GM19467 (cell line): ENCODE measurements around the gene IL1R2.
"Not testable (repeated sequence)": the region's sequence is repeated elsewhere in the genome, so short reads cannot be mapped to it uniquely, and the experiment has no call there.

ENCODE experiments used
- ATAC-seq: cut with Tn5 transposase; IDR thresholded peaks from one replicate; pipeline ENCODE4 v1.9.1; 2021; ENCODE audit warnings: mild to moderate bottlenecking, moderate library complexity; ENCODE audit not compliant: unreplicated experiment

IL1R2 gene

GRCh38 chr2:101995804-101996203, 4.0 kb downstream of the IL1R2 start:
- no peak for ATAC-seq

- ATAC-seq, result no peak
Observed at GRCh38 chr2:101998556-101998895, 6.8 kb downstream of the IL1R2 start.

GRCh38 chr2:101998896-101999789, 7.4 kb downstream of the IL1R2 start:
- no peak for ATAC-seq

- ATAC-seq, result no peak
Observed at GRCh38 chr2:102000012-102000411, 8.3 kb downstream of the IL1R2 start.

DNA sequence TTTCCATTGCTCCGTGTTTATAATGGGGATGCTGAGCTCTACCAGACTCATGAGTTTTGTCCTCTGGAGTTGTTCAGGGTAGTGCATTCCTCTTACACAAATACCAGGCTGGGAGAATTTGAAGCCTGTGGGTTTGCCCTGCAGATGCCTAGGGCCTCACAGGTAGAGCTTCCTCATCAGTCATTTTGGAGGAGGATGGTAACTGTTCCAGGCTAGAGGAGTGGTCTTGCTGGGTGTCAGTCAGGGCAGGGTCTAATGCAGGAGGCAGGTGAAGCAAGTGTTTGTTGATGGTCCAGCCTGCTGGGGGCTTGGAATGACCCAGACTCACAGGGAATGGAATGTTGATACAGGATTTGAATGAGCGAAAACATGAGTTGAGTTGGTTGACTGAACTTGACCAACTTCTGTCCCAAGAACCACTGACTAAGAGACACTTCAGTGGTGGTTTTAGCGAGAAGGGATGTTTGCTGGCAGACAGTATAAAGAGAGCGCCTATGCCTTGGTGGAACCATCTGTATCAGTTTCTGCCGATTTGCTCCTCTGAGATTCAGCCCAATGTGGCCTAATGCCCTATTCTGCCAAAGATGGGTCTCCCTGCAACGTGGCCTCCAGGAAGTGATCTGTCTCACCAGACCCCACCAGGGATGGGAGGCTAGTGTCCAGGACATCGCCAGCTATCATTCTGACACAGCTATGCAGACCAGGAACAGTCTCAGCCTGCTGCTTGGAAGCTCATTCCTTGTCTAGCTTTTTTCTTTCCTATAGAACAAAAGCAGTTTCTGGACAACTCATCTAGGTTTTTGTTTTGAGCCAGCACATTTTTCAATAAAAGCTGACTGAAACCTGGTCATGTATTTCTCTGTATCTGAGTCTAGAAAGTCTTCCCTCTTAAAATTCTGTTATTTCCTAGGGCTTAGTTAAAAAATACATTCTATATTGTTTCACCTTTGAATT, 9.3 kb downstream of the IL1R2 start:
- no peak for ATAC-seq

DNA sequence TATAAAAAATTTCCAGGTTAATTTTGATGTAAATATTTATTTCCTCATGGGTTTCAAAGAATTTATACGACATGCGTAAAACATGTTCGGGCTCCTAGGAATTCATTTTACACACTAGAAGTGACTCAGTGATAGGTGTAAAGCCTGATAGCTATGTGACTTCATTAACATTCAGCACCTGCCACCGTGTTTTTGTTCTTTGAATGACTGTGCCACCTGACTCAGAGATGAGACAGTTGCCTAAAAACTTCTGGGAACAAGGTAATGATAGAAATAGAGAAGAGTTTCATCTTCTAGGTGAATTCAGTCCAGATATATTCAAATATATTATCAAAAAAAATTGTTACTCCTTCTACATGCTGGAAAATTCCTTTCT, 10.0 kb downstream of the IL1R2 start:
- no peak for ATAC-seq

- ATAC-seq, result no peak
Observed at GRCh38 chr2:102002228-102002627, 10.5 kb downstream of the IL1R2 start.

DNA sequence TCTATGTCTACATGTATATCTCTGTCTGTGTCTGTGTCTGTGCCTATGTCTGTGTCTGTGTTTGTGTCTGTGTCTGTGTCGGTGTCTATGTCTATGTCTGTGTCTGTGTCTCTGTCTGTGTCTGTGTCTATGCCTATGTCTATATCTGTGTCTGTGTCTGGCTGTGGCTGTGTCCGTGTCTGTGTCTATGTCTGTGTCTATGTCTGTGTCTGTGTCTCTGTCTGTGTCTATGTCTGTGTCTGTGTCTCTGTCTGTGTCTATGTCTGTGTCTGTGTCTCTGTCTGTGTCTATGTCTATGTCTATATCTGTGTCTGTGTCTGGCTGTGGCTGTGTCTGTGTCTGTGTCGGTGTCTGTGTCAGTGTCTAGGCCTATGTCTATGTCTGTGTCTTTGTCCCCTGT, 11.1 kb downstream of the IL1R2 start:
- ATAC-seq, result not testable (repeated sequence)

DNA sequence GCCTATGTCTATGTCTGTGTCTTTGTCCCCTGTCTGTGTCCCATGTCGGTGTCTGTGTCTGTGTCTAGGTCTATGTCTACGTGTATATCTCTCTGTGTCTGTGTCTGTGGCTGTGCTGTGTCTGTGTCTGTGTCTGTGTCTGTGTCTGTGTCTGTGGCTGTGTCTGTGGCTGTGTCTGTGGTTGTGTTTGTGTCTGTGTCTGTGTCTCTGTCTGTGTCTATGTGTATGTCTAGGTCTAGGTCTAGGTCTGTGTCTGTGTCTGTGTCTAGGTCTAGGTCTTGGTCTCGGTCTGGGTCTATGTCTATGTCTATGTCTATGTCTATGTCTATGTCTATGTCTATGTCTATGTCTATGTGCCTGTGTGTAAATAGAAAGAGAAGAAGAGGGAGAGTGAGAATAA, 11.9 kb downstream of the IL1R2 start:
- no peak for ATAC-seq

DNA sequence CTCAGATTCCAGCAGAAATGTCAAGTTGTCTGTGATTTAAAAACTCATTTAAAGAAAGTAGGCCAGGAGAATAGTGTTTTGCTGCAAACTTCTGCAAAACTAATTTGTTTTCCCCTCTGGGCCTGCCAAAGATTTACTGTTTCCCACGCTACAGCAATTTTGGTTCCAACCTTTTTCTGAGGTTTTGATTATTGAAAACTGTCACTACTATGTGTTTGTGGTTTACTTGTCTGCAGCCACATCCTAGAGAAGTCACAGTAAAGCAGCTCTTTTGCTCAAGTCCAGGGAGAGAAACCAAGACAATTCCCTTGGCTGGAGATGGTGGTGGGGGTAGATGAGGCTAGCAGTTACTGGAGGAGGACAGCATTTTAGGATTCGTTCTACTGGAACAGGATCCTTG, 12.8 kb downstream of the IL1R2 start:
- no peak for ATAC-seq

GRCh38 chr2:102005449-102005848, 13.7 kb downstream of the IL1R2 start:
- ATAC-seq, result no peak

DNA sequence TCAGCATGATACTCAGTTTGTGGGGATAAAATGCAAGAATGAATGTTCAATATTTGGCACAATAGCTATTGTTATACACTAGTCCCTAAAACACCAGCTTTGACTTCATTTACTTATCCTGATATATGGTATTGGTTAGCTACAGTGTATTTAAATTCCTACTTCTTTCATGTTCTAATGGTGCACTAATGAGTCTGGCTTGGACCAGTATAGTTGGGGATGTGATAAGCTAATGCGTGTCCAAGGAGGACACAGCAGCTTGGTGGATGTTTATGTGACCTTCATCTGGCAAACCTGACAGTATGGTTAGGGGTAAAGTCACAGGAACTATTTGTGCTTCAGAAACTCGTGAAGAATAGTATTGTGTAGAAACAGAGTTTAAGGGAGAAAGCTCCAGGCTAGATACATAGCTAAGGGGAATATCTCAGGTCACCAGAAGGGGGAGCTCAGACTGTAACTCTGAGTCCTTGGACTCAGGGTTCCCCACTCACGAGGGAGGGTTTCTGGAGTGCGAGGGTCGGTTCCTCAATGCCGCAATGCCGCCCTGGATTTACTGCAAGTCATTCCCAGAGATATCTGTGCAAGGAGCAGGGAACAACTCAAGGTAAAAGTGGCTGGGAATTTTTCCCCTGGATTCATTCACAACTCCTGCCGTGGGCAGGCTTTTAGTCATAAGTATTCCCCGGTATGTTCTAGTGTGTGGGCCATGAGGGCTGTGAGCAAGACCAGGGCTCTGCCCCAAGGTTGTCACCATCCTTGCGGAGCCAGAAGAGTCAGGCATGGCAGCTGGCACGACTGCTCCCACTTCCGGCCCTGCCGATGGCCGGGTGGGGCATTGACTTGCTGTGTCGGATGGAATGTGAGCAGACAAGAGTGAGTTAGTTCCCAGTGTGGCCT, 14.5 kb downstream of the IL1R2 start:
- no peak for ATAC-seq

DNA sequence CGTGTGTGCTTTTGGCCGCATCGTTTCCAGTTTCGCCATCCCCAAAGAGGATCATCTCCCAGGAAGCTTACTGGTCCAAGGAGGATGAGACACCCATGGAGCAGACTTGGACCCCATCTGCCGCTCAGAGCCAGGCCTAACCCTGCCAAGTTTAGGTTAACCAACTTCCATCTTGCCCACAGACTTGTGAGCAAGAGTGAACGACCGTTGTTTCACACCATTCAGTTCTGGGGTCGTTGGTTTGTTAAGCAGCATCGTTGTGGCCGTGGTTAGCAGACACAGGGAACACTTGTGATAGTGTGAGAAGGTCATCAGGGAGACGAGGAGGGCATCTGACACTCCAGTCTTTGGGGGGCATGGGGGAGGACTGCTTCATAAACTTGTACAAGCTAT, 15.1 kb downstream of the IL1R2 start:
- ATAC-seq, result no peak

- ATAC-seq, result no peak
Observed at GRCh38 chr2:102008490-102008889, 16.7 kb downstream of the IL1R2 start.

GRCh38 chr2:102009557-102009956, 17.8 kb downstream of the IL1R2 start:
- ATAC-seq, result no peak

GRCh38 chr2:102010902-102011301, 19.1 kb downstream of the IL1R2 start:
- no peak for ATAC-seq

GRCh38 chr2:102012061-102012614, 20.4 kb downstream of the IL1R2 start:
- ATAC-seq, result no peak

DNA sequence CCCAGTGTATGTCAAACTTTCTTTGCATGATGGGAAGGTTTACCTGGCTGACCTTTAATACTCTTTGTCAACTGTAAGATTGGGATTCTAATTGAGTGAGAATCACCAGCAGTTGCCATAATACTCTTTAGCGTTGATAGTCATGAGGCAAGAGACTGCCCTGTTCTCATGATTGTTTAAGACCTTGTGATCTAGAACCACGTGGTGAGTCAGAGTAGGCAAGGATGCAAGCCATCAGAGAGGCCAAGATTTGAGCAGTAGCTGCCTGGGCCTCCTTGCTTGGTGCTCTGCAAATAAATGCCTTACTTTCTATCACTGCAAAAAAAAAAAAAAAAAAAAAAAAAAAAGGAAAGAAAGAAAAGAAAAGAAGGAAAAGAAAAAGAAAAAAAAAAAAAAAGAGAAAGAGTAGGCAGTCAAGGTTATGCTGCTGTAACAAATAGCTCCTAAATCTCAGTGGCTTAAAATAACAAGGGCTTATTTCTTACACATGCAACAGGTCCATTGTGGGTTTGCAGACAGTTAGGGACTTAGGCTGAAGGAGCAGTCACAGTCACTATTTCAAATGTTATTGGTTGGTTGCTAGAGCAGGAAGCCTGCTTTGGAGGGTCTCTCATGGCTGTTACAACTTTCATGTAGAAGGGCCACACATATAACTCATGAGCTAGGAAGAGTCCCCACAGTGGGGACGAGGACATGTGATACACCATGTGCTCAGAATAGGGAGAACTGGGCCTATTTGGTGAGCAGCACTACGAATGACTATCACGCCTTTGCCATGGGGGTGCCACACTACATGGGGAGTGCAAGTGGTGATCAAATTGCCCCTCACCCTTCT, 21.7 kb downstream of the IL1R2 start:
- no peak for ATAC-seq

DNA sequence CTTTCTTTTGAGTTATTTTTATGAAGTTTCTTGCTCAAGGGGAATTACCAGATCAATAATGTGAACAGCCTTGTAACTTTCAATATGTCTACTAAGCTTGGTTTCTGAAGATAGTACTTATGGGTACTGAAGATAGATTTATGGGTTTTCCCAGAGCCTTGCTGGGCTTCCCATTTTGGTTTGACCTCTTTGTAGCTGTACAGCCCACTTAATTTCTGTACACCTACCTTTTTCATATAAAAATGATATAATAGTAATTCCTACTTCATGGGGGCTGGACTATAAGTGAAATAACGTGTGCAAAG, 22.2 kb downstream of the IL1R2 start:
- no peak for ATAC-seq

DNA sequence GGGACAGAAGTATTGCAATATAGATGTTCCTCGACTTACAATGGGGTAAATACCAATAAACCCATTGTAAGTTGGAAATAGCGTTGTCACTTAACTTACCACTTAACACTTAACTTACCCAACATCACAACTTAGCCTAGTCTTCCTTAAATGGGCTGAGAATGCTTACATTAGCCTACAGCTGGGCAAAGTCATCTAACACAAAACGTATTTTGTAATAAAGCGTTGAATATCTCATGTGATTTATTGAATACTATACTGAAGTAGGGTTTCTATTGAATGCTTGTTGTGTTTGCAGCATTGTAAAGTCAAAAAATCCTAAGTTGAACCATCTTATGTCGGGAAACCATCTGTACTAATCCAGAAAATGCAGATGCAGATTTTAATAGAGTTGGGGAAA, 23.6 kb downstream of the IL1R2 start:
- no peak for ATAC-seq
